Mucosa of descending colon (tissue), 3 donors: ENCODE data around the gene AKIP1. TPM values are rescaled to one million over a fixed set of nuclear protein-coding genes. Genes with fewer than 3 reads are reported as not detected.

ENCODE experiments used
- ATAC-seq: fragments of 200-7000 bp; cut with Tn5 transposase; one replicate; pipeline ENCODE4 v1.9.1; 2020; ENCODE audit warnings: mild to moderate bottlenecking, moderate library complexity
- DNase-seq, 3 donors: peaks; one replicate each; pipeline ENCODE4 v3.0.0-alpha.2; 2020
- H3K36me3 ChIP-seq: fragments of 200-600 bp; one replicate; pipeline ENCODE4 v1.8.0; 2021; ENCODE audit warnings: low read depth, mild to moderate bottlenecking
- H3K4me1 ChIP-seq: fragments of 200-600 bp; one replicate; pipeline ENCODE4 v1.8.0; 2021; ENCODE audit warnings: low read depth, mild to moderate bottlenecking
- H3K4me3 ChIP-seq: fragments of 200-600 bp; one replicate; pipeline ENCODE4 v1.8.0; 2021; ENCODE audit warnings: mild to moderate bottlenecking
- H3K9me3 ChIP-seq: fragments of 200-600 bp; one replicate; pipeline ENCODE4 v1.8.0; 2021; ENCODE audit warnings: mild to moderate bottlenecking
- CTCF ChIP-seq: fragments of 200-600 bp; IDR thresholded peaks from one replicate; pipeline ENCODE4 v1.8.0; 2022; ENCODE audit warnings: antibody characterized with exemption, mild to moderate bottlenecking
- intact Hi-C, 2 donors: fragments of 100-400 bp; cut with DNase I in 1 of 2; cut with micrococcal nuclease in 1 of 2; formaldehyde crosslinking; loops; one replicate each; pipeline versions ENCODE4 v1.11.0 to v1.11.1; 2022; cut with DNase I, micrococcal nuclease
- total RNA-seq, 3 donors: library from RNA; stranded (reverse); fragmentation: NEBNext Ultra II Directional in 2 of 3; extraction: Animal tissue kit (Norgen Biotek cat#: 25700) in 2 of 3; gene quantifications; one replicate each; pipeline versions ENCODE4 v1.2.1 to v1.2.4, GENCODE V29; 2021 to 2023
- donor health status: DM: no; HTN: no; CAD: no; lungs with moderate emphysema.
- donor health status: DM: no; HTN: no; CAD: no.
- donor health status: DM: no; HTN: yes; CAD: no.

The AKIP1 gene
- total RNA-seq, 3 donors from 2014 or later = 12.6 to 20.1 (median 17.0) TPM

GRCh38 chr11:8964324-8965320 is 53.6 kb downstream of the AKIP1 start, which contains the start of gene TMEM9B:
TSS of gene TMEM9B (minus strand) at chr11:8964442. CDS start at chr11:8964313, 129 bp downstream.
- ATAC-seq (peak; percentile 94), DNase-seq (peak; percentile 94 to 96 (median 95))
- peaks cover 15% of the 10 kb centered on the region for H3K4me1 ChIP-seq
- H3K9me3 ChIP-seq = no peaks in the 10 kb centered on the region
- TF ChIP-seq CTCF = no peak
- H3K4me3 ChIP-seq = peak within 1 kb of the TSS; percentile 67
- intact Hi-C loops = no loop called here
- H3K36me3 ChIP-seq = no peaks in the 10 kb centered on the region

GRCh38 chr11:8967184-8967583 is 56.2 kb downstream of the AKIP1 start:
- no peak for TF ChIP-seq CTCF
- intact Hi-C loops = no loop called here
- no peaks in the 10 kb centered on the region for H3K9me3 ChIP-seq
- H3K4me3 ChIP-seq = no peak overlapping the region
- no peak for ATAC-seq
- H3K4me1 ChIP-seq = peaks cover 11% of the 10 kb centered on the region
- DNase-seq = no peak
- H3K36me3 ChIP-seq = no peaks in the 10 kb centered on the region

Other genes starting within 250 kb of the AKIP1 start
- gene TRIM66, start 228.5 kb upstream of the AKIP1 start, total RNA-seq = 10 to 100 TPM in 2 of 3 donors, 1 to 10 TPM in 1; 9.6 to 21.3 (median 15.9) TPM
- 100 to 1,000 TPM; 634 to 807 (median 704) TPM for gene RPL27A, start 228.4 kb upstream of the AKIP1 start, total RNA-seq
- gene C11orf16, start 21.8 kb downstream of the AKIP1 start, total RNA-seq = not detected
- gene ASCL3, start 31.8 kb downstream of the AKIP1 start, total RNA-seq = not detected
- gene TMEM9B, start 53.3 kb downstream of the AKIP1 start, total RNA-seq = 100 to 1,000 TPM in 1 of 3 donors, 10 to 100 TPM in 2; 51.4 to 109 (median 78.4) TPM
- gene NRIP3, start 92.8 kb downstream of the AKIP1 start, total RNA-seq = 1 to 10 TPM in 1 of 3 donors, under 1 TPM in 2; 0.20 to 1.6 (median 0.63) TPM
- gene SCUBE2, start 180.4 kb downstream of the AKIP1 start, total RNA-seq = 10 to 100 TPM in 2 of 3 donors, 1 to 10 TPM in 1; 8.7 to 18.7 (median 15.9) TPM